ENCODE data around the gene ICAM3. TPM values are rescaled to one million over a fixed set of nuclear protein-coding genes. Genes with fewer than 3 reads are reported as not detected.
"Not testable (repeated sequence)": the region's sequence is repeated elsewhere in the genome, so short reads cannot be mapped to it uniquely, and the experiment has no call there.

ICAM3 gene
- total RNA-seq, 4 donors from 2014 or later, result 5.5 to 8.5 (median 5.8) TPM

- Histone ChIP-seq H3K9me3 (no peaks in the 10 kb centered on the region), H3K4me1 (peaks cover 12 to 14% of the 10 kb centered on the region in 2 donors), H3K27me3 (no peaks in the 10 kb centered on the region), H3K4me3 (replicated peaks in 1 of 3) (peak overlapping the region; percentile 66 to 99 (median 73)), H3K27ac (peak overlapping the region; percentile 44 to 91 (median 65)), H3K36me3 (peaks cover 9 to 11% of the 10 kb centered on the region in 2 donors)
- TF ChIP-seq CTCF (IDR thresholded peaks at IDR 0.05) (no peak), POLR2A (IDR thresholded peaks at IDR 0.05) (no peak)
- DNase-seq, result no peak
- intact Hi-C loops (cut with DNase I), result loop anchor here (5.0 to 10.0 kb wide), 2 partner anchors 43 to 275 kb away; partner anchors contain the start of genes ANGPTL6, ICAM3 and PPAN
- 0 to 1% methylated on average over 5 to 9 of the region's 10 CpGs for WGBS, 2 donors
Measured at GRCh38 chr19:10379880-10380312, 40.5 kb upstream of the ICAM3 start.

- Histone ChIP-seq H3K4me1 (peaks cover 12 to 14% of the 10 kb centered on the region in 2 donors), H3K4me3 (replicated peaks in 1 of 3) (no peak overlapping the region), H3K9me3 (no peaks in the 10 kb centered on the region), H3K27ac (no peak overlapping the region), H3K36me3 (peaks cover 9 to 13% of the 10 kb centered on the region in 2 donors), H3K27me3 (no peaks in the 10 kb centered on the region)
- TF ChIP-seq CTCF (IDR thresholded peaks at IDR 0.05) (no peak), POLR2A (IDR thresholded peaks at IDR 0.05) (no peak)
- WGBS, 2 donors, result 89 to 100% methylated on average over 5 to 6 of the region's 8 CpGs
- DNase-seq, result no peak
- intact Hi-C loops (cut with DNase I), result loop anchor here (5.0 kb wide), 1 partner anchor 41 kb away; the partner anchor contains the start of gene ICAM3
Measured at GRCh38 chr19:10378124-10378523, 38.7 kb upstream of the ICAM3 start.

- not testable (repeated sequence) for DNase-seq; H3K4me3 ChIP-seq (replicated peaks in 1 of 3); H3K27ac ChIP-seq; H3K27me3 ChIP-seq; H3K9me3 ChIP-seq
- WGBS, 2 donors, result 95 to 97% methylated on average over 2 of the region's 2 CpGs
- peaks cover 10 to 12% of the 10 kb centered on the region in 2 donors for H3K4me1 ChIP-seq
- peaks cover 9 to 13% of the 10 kb centered on the region in 2 donors for H3K36me3 ChIP-seq
- intact Hi-C loops (cut with DNase I), result loop anchor here (5.0 kb wide), 1 partner anchor 40 kb away; the partner anchor contains the start of gene ICAM3
Measured at GRCh38 chr19:10377140-10377640, 37.8 kb upstream of the ICAM3 start.

GRCh38 chr19:10374931-10375330 is 35.5 kb upstream of the ICAM3 start:
- no peak for TF ChIP-seq POLR2A (IDR thresholded peaks at IDR 0.05)
- no peak for TF ChIP-seq CTCF (IDR thresholded peaks at IDR 0.05)
- peaks cover 6% of the 10 kb centered on the region in 2 donors for H3K4me1 ChIP-seq
- no peaks in the 10 kb centered on the region for H3K27me3 ChIP-seq
- 89 to 91% methylated on average over 5 of the region's 5 CpGs for WGBS, 2 donors
- H3K4me3 ChIP-seq (replicated peaks in 1 of 3), result no peak overlapping the region
- peaks cover 9 to 13% of the 10 kb centered on the region in 2 donors for H3K36me3 ChIP-seq
- intact Hi-C loops (cut with DNase I), result loop anchor here (5.0 kb wide), 1 partner anchor 38 kb away; the partner anchor contains the start of gene ICAM3
- no peak for DNase-seq
- no peaks in the 10 kb centered on the region for H3K9me3 ChIP-seq
- no peak overlapping the region for H3K27ac ChIP-seq

- WGBS, 2 donors, result 93 to 100% methylated on average over 3 of the region's 3 CpGs
- no peak overlapping the region for H3K4me3 ChIP-seq (replicated peaks in 1 of 3)
- H3K4me1 ChIP-seq, result no peaks in the 10 kb centered on the region
- H3K27me3 ChIP-seq, result no peaks in the 10 kb centered on the region
- no peaks in the 10 kb centered on the region for H3K9me3 ChIP-seq
- H3K27ac ChIP-seq, result no peak overlapping the region
- peaks cover 17 to 23% of the 10 kb centered on the region in 2 donors for H3K36me3 ChIP-seq
- DNase-seq, result no peak
- intact Hi-C loops (cut with DNase I), result no loop called here
- TF ChIP-seq POLR2A (IDR thresholded peaks at IDR 0.05), result no peak
- TF ChIP-seq CTCF (IDR thresholded peaks at IDR 0.05), result no peak
Measured at GRCh38 chr19:10372690-10373089, 33.3 kb upstream of the ICAM3 start.

Data from thyroid gland (tissue), 4 donors.